Measurements from ENCODE around the gene ADAT3.
A peak's percentile ranks its signal among the peaks of the same experiment; 100 is the strongest.

Gene ADAT3

GRCh38 chr19:1917146-1917545 is 11.9 kb downstream of the ADAT3 start:
- no peak for DNase-seq

GRCh38 chr19:1917926-1918325 is 12.7 kb downstream of the ADAT3 start:
- no peak for DNase-seq

- DNase-seq: no peak
Observed at GRCh38 chr19:1918975-1919374, 13.8 kb downstream of the ADAT3 start.

- DNase-seq: no peak
Observed at GRCh38 chr19:1920644-1921043, 15.4 kb downstream of the ADAT3 start.

GRCh38 chr19:1921326-1921725 is 16.1 kb downstream of the ADAT3 start:
- DNase-seq: no peak

GRCh38 chr19:1921825-1922224 is 16.6 kb downstream of the ADAT3 start:
- DNase-seq: no peak

GRCh38 chr19:1922803-1923202 is 17.6 kb downstream of the ADAT3 start:
- no peak for DNase-seq

- DNase-seq: no peak
Observed at GRCh38 chr19:1923319-1923718, 18.1 kb downstream of the ADAT3 start.

GRCh38 chr19:1924320-1924961 is 19.2 kb downstream of the ADAT3 start:
- DNase-seq: no peak

GRCh38 chr19:1925544-1925943 is 20.3 kb downstream of the ADAT3 start:
- DNase-seq: no peak

GRCh38 chr19:1929021-1929742 is 24.0 kb downstream of the ADAT3 start:
- DNase-seq: peak; percentile 71

GRCh38 chr19:1931445-1931844 is 26.2 kb downstream of the ADAT3 start:
- DNase-seq: no peak

GRCh38 chr19:1932395-1932794 is 27.2 kb downstream of the ADAT3 start:
- DNase-seq: no peak

- DNase-seq: no peak
Observed at GRCh38 chr19:1933244-1933643, 28.0 kb downstream of the ADAT3 start.

GRCh38 chr19:1933942-1934341 is 28.7 kb downstream of the ADAT3 start:
- DNase-seq: no peak

- DNase-seq: no peak
Observed at GRCh38 chr19:1935484-1936208, 30.4 kb downstream of the ADAT3 start.

- DNase-seq: no peak
Observed at GRCh38 chr19:1936430-1936829, 31.2 kb downstream of the ADAT3 start.

GRCh38 chr19:1936916-1937610 is 31.9 kb downstream of the ADAT3 start:
- no peak for DNase-seq

- no peak for DNase-seq
Observed at GRCh38 chr19:1938071-1938470, 32.9 kb downstream of the ADAT3 start.

GRCh38 chr19:1941146-1942077 is 36.2 kb downstream of the ADAT3 start, which contains the start of gene CSNK1G2:
CSNK1G2 (plus strand) TSS chr19:1941172; CDS start chr19:1969773, 28,601 bp downstream.
- DNase-seq: no peak

GRCh38 chr19:1942078-1942933 is 37.1 kb downstream of the ADAT3 start:
- DNase-seq: peak; percentile 30
